Mammary epithelial cell (primary cell): Measurements from ENCODE around the gene SUPT5H.

Experiments used
- EZH2 ChIP-seq: IDR thresholded peaks from 2 replicates; pipeline ENCODE4 v1.6.1; 2012; ENCODE audit warnings: low read length, inconsistent platforms, borderline replicate concordance
- TF ChIP-seq, protein P1 (sequence below), 2 donors: IDR thresholded peaks in 1 of 2; conservative IDR thresholded peaks in 1 of 2; 2 replicates each; pipeline ENCODE4 v1.5.1; 2011 to 2012; ENCODE audit warnings: inconsistent platforms in 2 of 2, low read length in 2 of 2, mild to moderate bottlenecking in 2 of 2, control low read depth in 1 of 2, low read depth in 1 of 2; ENCODE audit not compliant: insufficient read depth in 1 of 2; ENCODE audit errors: extremely low read depth in 1 of 2

DNA sequence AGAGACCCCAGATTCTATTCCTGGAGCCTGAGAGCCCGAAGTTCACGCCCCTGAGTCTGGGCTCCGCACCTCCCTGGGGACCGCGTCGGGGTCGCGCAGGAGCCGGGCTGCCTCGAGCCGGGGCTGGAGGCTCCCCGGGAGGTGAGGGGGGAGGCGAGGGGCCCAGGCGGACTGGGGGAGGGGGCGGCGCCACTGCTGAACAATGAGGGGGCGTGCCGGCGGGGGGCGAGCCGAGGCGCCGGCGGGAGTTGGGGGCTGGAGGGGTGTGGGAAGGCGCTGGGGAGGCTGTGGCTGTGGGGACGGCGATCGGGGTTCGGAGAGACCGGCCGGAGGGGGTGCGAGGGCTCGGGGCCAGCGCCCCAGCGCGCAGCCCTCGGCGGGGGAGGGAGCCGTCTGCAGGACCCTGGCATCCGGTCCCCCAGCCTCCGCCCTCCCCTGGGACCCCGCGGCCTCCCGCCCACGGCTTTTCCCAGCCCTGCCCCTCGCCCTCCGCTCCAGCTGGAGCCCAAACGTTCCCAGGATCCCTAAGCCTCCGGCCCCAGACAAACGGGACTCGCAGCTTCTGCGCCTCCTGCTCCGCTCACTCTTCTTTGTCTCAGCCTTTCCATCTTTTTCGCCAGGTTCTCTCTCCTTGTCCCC lies 32.0 kb upstream of the SUPT5H start:
- TF ChIP-seq, protein P1, sequence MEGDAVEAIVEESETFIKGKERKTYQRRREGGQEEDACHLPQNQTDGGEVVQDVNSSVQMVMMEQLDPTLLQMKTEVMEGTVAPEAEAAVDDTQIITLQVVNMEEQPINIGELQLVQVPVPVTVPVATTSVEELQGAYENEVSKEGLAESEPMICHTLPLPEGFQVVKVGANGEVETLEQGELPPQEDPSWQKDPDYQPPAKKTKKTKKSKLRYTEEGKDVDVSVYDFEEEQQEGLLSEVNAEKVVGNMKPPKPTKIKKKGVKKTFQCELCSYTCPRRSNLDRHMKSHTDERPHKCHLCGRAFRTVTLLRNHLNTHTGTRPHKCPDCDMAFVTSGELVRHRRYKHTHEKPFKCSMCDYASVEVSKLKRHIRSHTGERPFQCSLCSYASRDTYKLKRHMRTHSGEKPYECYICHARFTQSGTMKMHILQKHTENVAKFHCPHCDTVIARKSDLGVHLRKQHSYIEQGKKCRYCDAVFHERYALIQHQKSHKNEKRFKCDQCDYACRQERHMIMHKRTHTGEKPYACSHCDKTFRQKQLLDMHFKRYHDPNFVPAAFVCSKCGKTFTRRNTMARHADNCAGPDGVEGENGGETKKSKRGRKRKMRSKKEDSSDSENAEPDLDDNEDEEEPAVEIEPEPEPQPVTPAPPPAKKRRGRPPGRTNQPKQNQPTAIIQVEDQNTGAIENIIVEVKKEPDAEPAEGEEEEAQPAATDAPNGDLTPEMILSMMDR (conservative IDR thresholded peaks at IDR 0.05 in 1 of 2, IDR thresholded peaks at IDR 0.05 in 1 of 2; ENCODE audit: extremely low read depth in 1 of 2, insufficient read depth in 1 of 2, low read depth in 1 of 2, low read length in 2 of 2) = no peak
- TF ChIP-seq EZH2 = no peak
